Prostate gland (tissue), 2 donors: Measurements from ENCODE around the gene HNF4A. TPM values are rescaled to one million over a fixed set of nuclear protein-coding genes. Genes with fewer than 3 reads are reported as not detected.

Source experiments
- DNase-seq: peaks from one replicate; pipeline ENCODE4 v3.0.0-alpha.2; 2019; ENCODE audit warnings: low spot score
- H3K27ac ChIP-seq, 2 donors: fragments of 200-600 bp; sonication (generic); 2 replicates each; pipeline ENCODE4 v1.5.1; 2017 to 2019
- H3K27me3 ChIP-seq: fragments of 200-600 bp; sonication (generic); replicated peaks from 2 replicates; pipeline ENCODE4 v1.5.1; 2019; ENCODE audit not compliant: insufficient read depth
- H3K36me3 ChIP-seq, 2 donors: fragments of 200-600 bp; sonication (generic); 1 replicate in 1 of 2; 2 replicates in 1 of 2; pipeline versions ENCODE4 v1.5.1 to v1.8.1; 2017 to 2019
- H3K4me1 ChIP-seq: fragments of 200-600 bp; sonication (generic); replicated peaks from 2 replicates; pipeline ENCODE4 v1.5.1; 2019
- H3K4me3 ChIP-seq, 2 donors: fragments of 200-600 bp; sonication (generic); 2 replicates each; pipeline ENCODE4 v1.5.1; 2017 to 2019
- H3K9me3 ChIP-seq: fragments of 200-600 bp; sonication (generic); 2 replicates; pipeline ENCODE4 v1.5.1; 2017
- CTCF ChIP-seq, 4 experiments: fragments of 200-600 bp in 2 of 4; fragments of 450-650 bp in 2 of 4; sonication (generic) in 2 of 4; IDR thresholded peaks; 1 replicate in 3 of 4; 2 replicates in 1 of 4; pipeline ENCODE4 v1.5.1; 2016 to 2019; ENCODE audit warnings: antibody characterized with exemption in 4 of 4, mild to moderate bottlenecking in 2 of 4, moderate library complexity in 2 of 4
- POLR2A ChIP-seq: fragments of 450-650 bp; IDR thresholded peaks from one replicate; pipeline ENCODE4 v1.6.1; 2016; ENCODE audit warnings: antibody characterized with exemption, mild to moderate bottlenecking
- POLR2AphosphoS5 ChIP-seq: sonication (generic); formaldehyde crosslinking; IDR thresholded peaks from one replicate; pipeline ENCODE4 v1.6.1; 2017; ENCODE audit warnings: antibody characterized with exemption
- WGBS: methylation state at CpG from one replicate; pipeline ENCODE4 v1.1.5; 2018; 5-methylcytosine and 5-hydroxymethylcytosine counted together
- intact Hi-C: fragments of 100-400 bp; cut with DNase I; formaldehyde crosslinking; loops from one replicate; pipeline ENCODE4 v1.14.2; 2022
- microRNA-seq: library from miRNA; unstranded; fragments of <30 nt; microRNA quantifications from one replicate; pipeline ENCODE4, GENCODE V29; 2016
- small RNA-seq, 2 donors: library from RNA; depleted of rRNA; stranded (forward); fragments of <200 nt; gene quantifications; one replicate each; pipeline ENCODE3, GENCODE V24; 2016
- total RNA-seq, 2 donors: library from RNA; depleted of rRNA; stranded (reverse); fragments of >200 nt; gene quantifications; one replicate each; pipeline ENCODE4 v1.1.0, GENCODE V29; 2016

HNF4A gene
- total RNA-seq, 2 donors from 2014 or later, result not detected

- no peak overlapping the region for H3K4me3 ChIP-seq
- intact Hi-C loops, result no loop called here
- no peaks in the 10 kb centered on the region for H3K27me3 ChIP-seq
- DNase-seq, result no peak
- H3K9me3 ChIP-seq, result no peaks in the 10 kb centered on the region
- TF ChIP-seq CTCF (IDR thresholded peaks at IDR 0.05) (no peak), POLR2A (no peak), POLR2AphosphoS5 (no peak)
- WGBS, result 92% methylated on average over 5 of the region's 5 CpGs
- no peaks in the 10 kb centered on the region for H3K4me1 ChIP-seq
- H3K36me3 ChIP-seq, result no peaks in the 10 kb centered on the region
- no peak overlapping the region for H3K27ac ChIP-seq
Measured at GRCh38 chr20:44483112-44483511, 127.6 kb downstream of the HNF4A start.

Small RNAs within 50 kb of the gene (microRNA-seq; reads per million reads assigned to microRNA genes)
- gene MIR3646, result not detected

Small RNAs within 50 kb of the gene (small RNA-seq; reads per million reads assigned to genes)
- gene MIR3646 (0 reads per million in 2 donors), gene RF00019 (0 reads per million in 2 donors), gene RPL37AP1 (0 reads per million in 2 donors)

Other genes starting within 250 kb of the HNF4A start
- gene JPH2, start 168.5 kb upstream of the HNF4A start, total RNA-seq, result 10 to 100 TPM; 29.1 to 31.1 TPM
- gene OSER1, start 144.9 kb upstream of the HNF4A start, total RNA-seq, result 10 to 100 TPM; 31.6 to 42.7 TPM
- 1 to 10 TPM in 1 of 2 donors, not detected in 1; 1.5 TPM for gene GDAP1L1, start 108.4 kb upstream of the HNF4A start, total RNA-seq
- gene FITM2, start 44.5 kb upstream of the HNF4A start, total RNA-seq, result 10 to 100 TPM; 11.6 to 24.2 TPM
- gene R3HDML, start 18.7 kb upstream of the HNF4A start, total RNA-seq, result under 1 TPM in 1 of 2 donors, not detected in 1; 0.91 TPM
- 10 to 100 TPM; 11.8 to 14.8 TPM for gene TTPAL, start 120.2 kb downstream of the HNF4A start, total RNA-seq
- 100 to 1,000 TPM in 1 of 2 donors, 10 to 100 TPM in 1; 89.1 to 141 TPM for gene SERINC3, start 166.4 kb downstream of the HNF4A start, total RNA-seq
- 10 to 100 TPM; 60.9 to 81.1 TPM for gene PKIG, start 226.9 kb downstream of the HNF4A start, total RNA-seq